ACC112 (cell line): ENCODE measurements around the gene ZC3H10.
A peak's percentile ranks its signal among the peaks of the same experiment; 100 is the strongest.
"Not testable (repeated sequence)": the region's sequence is repeated elsewhere in the genome, so short reads cannot be mapped to it uniquely, and the experiment has no call there.

Experiments used
- H2AFZ ChIP-seq: fragments of 200-600 bp; sonication (generic); one replicate; pipeline ENCODE4 v1.6.0; 2017; ENCODE audit warnings: antibody characterized with exemption, low read length; ENCODE audit not compliant: unreplicated experiment
- H3K27ac ChIP-seq: fragments of 200-600 bp; sonication (generic); 2 replicates; pipeline ENCODE4 v1.5.1; 2014; ENCODE audit warnings: low read depth, mild to moderate bottlenecking, antibody characterized with exemption, low read length, moderate library complexity
- H3K27me3 ChIP-seq: fragments of 200-600 bp; sonication (generic); 2 replicates; pipeline ENCODE4 v1.6.1; 2014; ENCODE audit warnings: mild to moderate bottlenecking, antibody characterized with exemption, low read length, moderate library complexity, mixed read lengths; ENCODE audit not compliant: insufficient read depth
- H3K36me3 ChIP-seq: fragments of 200-600 bp; sonication (generic); 2 replicates; pipeline ENCODE4 v1.6.1; 2016; ENCODE audit warnings: mild to moderate bottlenecking, antibody characterized with exemption, low read length, moderate library complexity, mixed read lengths; ENCODE audit not compliant: insufficient read depth
- H3K4me1 ChIP-seq: fragments of 200-600 bp; sonication (generic); one replicate; pipeline ENCODE4 v1.6.1; 2016; ENCODE audit warnings: low read length, mixed read lengths; ENCODE audit not compliant: insufficient read depth, unreplicated experiment, control insufficient read depth
- H3K4me3 ChIP-seq: fragments of 200-600 bp; sonication (generic); 2 replicates; pipeline ENCODE4 v1.5.1; 2014; ENCODE audit warnings: mild to moderate bottlenecking, low read depth, low read length
- H3K79me2 ChIP-seq: fragments of 200-600 bp; sonication (generic); one replicate; pipeline ENCODE4 v1.6.0; 2016; ENCODE audit warnings: low read length; ENCODE audit not compliant: control insufficient read depth, unreplicated experiment, insufficient read depth

Gene ZC3H10

GRCh38 chr12:56117778-56118687 is at the start of gene ZC3H10:
Gene ZC3H10 (plus strand): TSS chr12:56118266. CDS start chr12:56120563, 2,297 bp downstream.
- Histone ChIP-seq H3K4me3 (peak within 1 kb of the TSS; percentile 93), H3K4me1 (peaks cover 21% of the 10 kb centered on the region), H3K36me3 (peaks cover 11% of the 10 kb centered on the region; the same call in 1 of the 2 replicates), H3K27ac (peak within 1 kb of the TSS; percentile 94), H2AFZ (no peak within 1 kb of the TSS), H3K79me2 (peaks cover 14% of the 10 kb centered on the region), H3K27me3 (no peaks in the 10 kb centered on the region)

GRCh38 chr12:56071648-56072047 is 46.4 kb upstream of the ZC3H10 start:
- Histone ChIP-seq H3K4me1 (peaks cover 5% of the 10 kb centered on the region), H3K79me2 (no peaks in the 10 kb centered on the region), H3K4me3 (no peak overlapping the region), H3K36me3 (no peaks in the 10 kb centered on the region), H3K27me3 (no peaks in the 10 kb centered on the region), H2AFZ (no peak overlapping the region), H3K27ac (no peak overlapping the region)

GRCh38 chr12:56074396-56074795 is 43.7 kb upstream of the ZC3H10 start:
- H3K36me3 ChIP-seq, result no peaks in the 10 kb centered on the region
- no peak overlapping the region for H3K27ac ChIP-seq
- no peak overlapping the region for H3K4me3 ChIP-seq
- H2AFZ ChIP-seq, result no peak overlapping the region
- H3K79me2 ChIP-seq, result no peaks in the 10 kb centered on the region
- peaks cover 5% of the 10 kb centered on the region for H3K4me1 ChIP-seq
- no peaks in the 10 kb centered on the region for H3K27me3 ChIP-seq

DNA sequence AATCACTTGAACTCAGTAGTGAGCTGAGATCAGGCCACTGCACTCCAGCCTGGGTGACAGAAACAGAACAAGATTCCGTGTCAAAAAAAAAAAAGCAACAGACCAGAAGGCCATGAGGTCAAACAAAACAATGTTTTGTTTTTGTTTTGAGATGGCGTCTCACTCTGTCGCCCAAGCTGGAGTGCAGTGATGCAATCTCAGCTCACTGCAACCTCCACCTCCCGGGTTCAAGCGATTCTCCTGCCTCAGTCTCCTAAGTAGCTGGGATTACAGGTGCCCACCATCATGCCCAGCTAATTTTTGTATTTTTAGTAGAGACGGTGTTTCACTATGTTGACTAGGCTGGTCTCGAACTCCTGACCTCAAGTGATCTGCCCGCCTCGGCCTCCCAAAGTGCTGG is 40.1 kb upstream of the ZC3H10 start:
- not testable (repeated sequence) for H3K4me3 ChIP-seq, H3K36me3 ChIP-seq, H3K4me1 ChIP-seq, H2AFZ ChIP-seq, H3K27ac ChIP-seq, H3K79me2 ChIP-seq
- H3K27me3 ChIP-seq, result peaks cover 22% of the 10 kb centered on the region

DNA sequence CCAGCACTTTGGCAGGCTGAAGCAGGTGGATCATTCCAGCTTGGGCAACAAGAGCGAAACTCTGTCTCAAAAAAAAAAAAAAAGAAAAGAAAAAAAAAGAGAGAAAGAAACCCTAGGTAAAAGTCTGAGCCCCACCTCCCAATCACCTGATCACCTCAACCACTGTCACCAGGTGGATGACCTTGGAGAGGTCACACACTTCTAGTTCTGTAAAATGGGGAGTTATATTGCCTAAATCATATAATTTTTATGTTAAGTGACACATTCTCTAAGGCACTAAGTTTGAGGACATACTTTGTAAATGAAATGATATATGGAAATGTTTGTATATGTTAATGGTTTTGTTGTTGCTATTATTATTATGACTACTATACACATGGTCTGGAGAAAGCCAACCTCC is 39.6 kb upstream of the ZC3H10 start:
- Histone ChIP-seq H3K79me2 (no peaks in the 10 kb centered on the region), H3K4me3 (no peak overlapping the region), H3K36me3 (no peaks in the 10 kb centered on the region), H3K4me1 (no peaks in the 10 kb centered on the region), H3K27ac (no peak overlapping the region), H2AFZ (peak overlapping the region; percentile 86), H3K27me3 (peaks cover 27% of the 10 kb centered on the region)

GRCh38 chr12:56078931-56079722 is 38.9 kb upstream of the ZC3H10 start:
- Histone ChIP-seq H3K4me3 (peak overlapping the region; percentile 76), H3K27ac (no peak overlapping the region), H3K79me2 (no peaks in the 10 kb centered on the region), H3K36me3 (no peaks in the 10 kb centered on the region), H3K4me1 (no peaks in the 10 kb centered on the region), H2AFZ (peak overlapping the region; percentile 86), H3K27me3 (peaks cover 33% of the 10 kb centered on the region)

GRCh38 chr12:56079723-56080555 is 38.1 kb upstream of the ZC3H10 start, which contains the start of gene ERBB3:
Gene ERBB3 (plus strand): TSS chr12:56080165. CDS start chr12:56080301, 136 bp downstream.
- Histone ChIP-seq H3K4me1 (no peaks in the 10 kb centered on the region), H3K27me3 (peaks cover 33% of the 10 kb centered on the region), H3K27ac (no peak within 1 kb of the TSS), H2AFZ (peak within 1 kb of the TSS; percentile 86), H3K79me2 (no peaks in the 10 kb centered on the region), H3K4me3 (peak within 1 kb of the TSS; percentile 76), H3K36me3 (no peaks in the 10 kb centered on the region)

DNA sequence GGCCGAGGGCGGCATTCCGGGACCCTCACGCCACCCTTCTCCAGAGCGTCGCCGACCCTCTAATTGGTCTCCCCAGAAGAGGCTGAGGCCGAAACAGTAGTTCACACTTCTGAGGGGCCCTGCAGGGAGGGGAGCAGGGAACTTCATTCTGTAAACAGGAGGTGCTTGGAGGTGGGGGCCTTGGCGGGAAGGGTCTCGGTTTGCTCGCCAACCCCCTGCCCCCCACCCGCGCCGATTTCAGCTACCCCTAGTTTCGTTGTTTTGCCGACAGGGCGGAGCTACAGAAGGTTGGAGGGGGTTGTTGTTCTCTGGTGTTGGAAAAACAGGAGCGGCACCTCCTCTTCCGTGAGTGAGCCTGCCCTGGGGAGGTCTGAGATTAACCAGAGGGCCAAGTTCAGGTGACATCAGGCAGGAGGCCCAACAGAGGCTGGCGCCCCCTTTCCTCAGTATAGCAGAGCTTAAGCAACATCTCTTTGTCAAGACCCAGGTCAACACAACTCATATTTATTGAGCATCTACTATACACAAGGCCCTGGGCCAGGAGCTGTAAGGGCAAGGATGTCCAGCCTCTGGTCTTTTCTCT is 37.4 kb upstream of the ZC3H10 start:
- H3K27me3 ChIP-seq, result peaks cover 33% of the 10 kb centered on the region

GRCh38 chr12:56081393-56082347 is 36.4 kb upstream of the ZC3H10 start:
- H3K4me1 ChIP-seq, result no peaks in the 10 kb centered on the region
- H3K27ac ChIP-seq, result no peak overlapping the region
- no peaks in the 10 kb centered on the region for H3K79me2 ChIP-seq
- no peak overlapping the region for H2AFZ ChIP-seq
- no peaks in the 10 kb centered on the region for H3K36me3 ChIP-seq
- no peak overlapping the region for H3K4me3 ChIP-seq
- peaks cover 33% of the 10 kb centered on the region for H3K27me3 ChIP-seq

More for the DNA sequence above, 37.4 kb upstream of the ZC3H10 start:
- no peak overlapping the region for H2AFZ ChIP-seq
- no peaks in the 10 kb centered on the region for H3K79me2 ChIP-seq
- H3K27ac ChIP-seq, result no peak overlapping the region
- peak overlapping the region; percentile 76; the same call in 1 of the 2 replicates for H3K4me3 ChIP-seq
- no peaks in the 10 kb centered on the region for H3K36me3 ChIP-seq
- no peaks in the 10 kb centered on the region for H3K4me1 ChIP-seq
